GM19043 (cell line): ENCODE data around the gene LPP.

Experiments
- ATAC-seq: cut with Tn5 transposase; IDR thresholded peaks from one replicate; pipeline ENCODE4 v1.9.1; 2021; ENCODE audit warnings: low read depth; ENCODE audit not compliant: unreplicated experiment

The LPP gene

DNA sequence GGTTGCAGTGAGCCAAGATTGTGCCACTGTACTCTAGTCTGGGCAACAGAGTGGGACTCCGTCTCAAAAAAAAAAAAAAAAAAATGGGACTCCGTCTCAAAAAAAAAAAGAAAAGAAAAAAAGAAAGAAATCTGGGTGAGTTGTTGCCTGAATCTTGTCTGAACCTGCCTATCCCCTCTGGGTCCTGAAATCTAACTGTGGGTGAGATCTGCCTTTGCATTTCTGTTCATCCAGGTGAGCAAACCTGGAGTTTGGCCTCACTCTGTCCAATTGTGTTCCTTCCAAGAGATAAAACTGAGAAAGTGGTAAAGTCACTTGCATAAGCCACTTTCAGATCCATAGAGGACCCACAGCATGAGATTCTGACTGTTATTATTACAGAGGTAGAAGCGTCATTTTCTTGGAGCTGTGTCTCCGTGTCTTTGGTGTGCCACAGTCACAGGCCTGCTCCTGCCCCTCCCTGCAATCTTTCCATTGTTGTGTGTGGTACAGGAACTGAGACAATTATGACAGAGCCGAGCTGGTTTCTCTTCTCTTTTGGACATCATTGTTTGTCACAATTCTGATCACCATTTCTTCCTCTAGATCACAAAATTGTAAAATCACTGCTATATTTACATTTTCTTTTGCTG is 235.9 kb downstream of the LPP start:
- ATAC-seq, result peak; percentile 95

DNA sequence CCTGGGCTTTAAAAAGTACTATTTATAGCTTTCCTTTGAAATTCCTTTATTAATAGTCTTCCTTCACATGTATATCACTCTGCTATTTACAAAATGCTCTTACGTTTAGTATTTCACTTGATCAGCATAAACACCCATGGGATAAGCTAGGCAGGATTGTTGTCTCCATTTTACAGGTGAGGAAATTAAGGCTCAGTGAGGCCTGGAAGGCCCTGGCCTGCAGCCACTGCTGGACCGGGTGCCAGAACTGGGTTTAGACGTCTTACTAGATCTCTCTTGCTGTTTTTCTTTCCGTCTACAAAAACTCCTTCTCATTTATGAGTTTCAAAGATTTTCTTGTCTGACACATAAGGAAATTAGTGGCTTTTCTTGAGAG is 236.4 kb downstream of the LPP start:
- no peak for ATAC-seq

GRCh38 chr3:188390775-188391443 is 237.0 kb downstream of the LPP start:
- no peak for ATAC-seq

GRCh38 chr3:188391592-188391991 is 237.6 kb downstream of the LPP start:
- ATAC-seq, result no peak

DNA sequence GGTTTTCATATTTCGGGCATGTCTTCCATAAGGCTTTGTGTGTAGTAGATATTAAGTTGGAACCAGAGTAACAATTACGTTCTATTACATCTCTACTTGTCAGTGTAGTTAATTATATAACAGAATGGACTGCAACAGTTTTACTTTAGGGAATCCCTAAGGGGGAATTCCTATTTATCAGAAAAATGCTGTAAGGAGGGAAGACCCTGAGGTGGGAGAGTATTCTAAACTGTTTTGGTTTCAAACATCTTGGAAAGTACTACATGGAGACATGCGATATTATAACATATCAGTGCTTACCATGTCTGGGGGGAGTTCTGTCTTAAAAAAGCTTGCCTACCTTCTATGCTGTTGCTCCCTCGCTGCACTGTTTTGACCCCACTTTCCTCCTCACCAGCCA is 238.1 kb downstream of the LPP start:
- ATAC-seq, result no peak

- no peak for ATAC-seq
Observed at GRCh38 chr3:188394623-188395022, 240.7 kb downstream of the LPP start.

DNA sequence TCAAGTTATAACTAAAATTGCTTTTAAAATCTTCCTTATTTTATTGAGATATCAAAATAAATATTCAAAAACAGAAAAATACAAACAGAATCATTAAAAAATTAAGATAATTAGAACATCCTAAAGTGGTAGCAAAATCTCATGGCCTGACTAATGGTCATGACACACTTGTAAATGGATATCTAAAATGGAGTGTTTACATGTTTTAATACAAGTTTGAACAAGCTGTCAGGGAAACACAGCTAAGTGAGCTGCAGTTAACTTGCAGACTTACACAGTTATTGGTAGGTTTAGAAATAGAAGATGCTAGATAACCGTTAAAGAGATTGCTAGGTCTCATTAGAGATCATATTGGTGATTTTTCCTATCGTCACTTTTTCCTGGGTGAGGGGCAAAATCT is 242.3 kb downstream of the LPP start:
- no peak for ATAC-seq

DNA sequence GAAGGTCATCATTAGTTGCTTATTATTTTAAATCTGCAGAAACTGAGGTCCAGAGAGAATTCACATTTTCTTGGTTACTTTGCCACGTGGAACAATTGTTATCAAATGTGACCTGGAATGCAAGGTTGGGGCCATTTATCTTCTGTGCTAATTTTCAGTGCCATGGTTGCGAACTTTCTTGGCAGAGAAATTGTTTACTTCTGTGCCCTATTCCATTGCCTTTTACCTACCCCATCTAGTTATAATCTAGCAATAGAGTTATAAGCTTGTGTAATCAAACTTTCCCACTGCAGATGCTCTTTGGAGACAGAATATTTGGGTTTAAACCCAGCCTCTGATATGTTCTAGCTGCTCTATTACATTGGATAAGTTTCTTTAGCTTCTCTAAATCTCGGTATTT is 242.9 kb downstream of the LPP start:
- ATAC-seq, result no peak

DNA sequence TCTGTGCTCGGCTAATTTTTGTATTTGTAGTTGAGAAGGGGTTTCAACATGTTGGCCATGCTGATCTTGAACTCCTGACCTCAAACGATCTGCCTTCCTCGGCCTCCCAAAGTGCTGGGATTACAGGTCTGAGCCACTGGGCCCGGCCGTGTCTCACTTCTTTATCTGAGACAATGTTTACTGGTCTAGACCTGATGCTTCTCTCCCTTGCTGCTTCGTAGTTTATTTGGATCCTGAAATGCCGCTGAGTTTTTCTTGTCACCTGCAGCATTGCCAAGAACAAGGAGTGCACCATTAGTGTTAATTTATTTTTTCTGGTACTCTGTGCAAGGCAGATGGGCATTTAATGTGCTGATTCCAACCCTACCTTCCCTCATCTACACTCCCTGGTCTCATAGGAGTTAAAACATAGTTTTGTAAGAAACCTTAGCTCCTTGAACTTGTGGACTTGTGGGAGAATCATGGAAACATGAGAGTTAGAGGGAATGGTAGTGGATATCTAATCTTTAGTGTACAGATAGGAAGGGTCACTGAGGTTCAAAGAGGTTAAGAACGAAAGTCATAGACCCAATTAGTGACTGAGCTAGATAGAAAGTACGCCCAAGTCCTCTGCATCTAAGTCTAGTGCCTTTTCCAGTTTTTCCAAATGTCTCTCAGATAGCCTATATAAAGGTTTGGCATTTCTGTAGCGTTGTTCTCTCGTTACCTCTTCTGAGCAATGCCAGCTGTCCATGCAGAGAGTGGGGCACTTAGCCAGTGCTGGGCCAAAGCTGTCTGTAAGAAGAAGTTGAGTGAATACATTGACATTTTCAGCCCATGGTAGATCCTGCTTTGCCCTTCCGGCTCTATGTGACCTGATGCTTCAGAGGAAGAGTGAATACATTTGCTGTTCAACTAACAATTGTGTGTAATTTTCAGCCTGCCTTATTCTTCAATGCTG is 244.1 kb downstream of the LPP start:
- no peak for ATAC-seq

DNA sequence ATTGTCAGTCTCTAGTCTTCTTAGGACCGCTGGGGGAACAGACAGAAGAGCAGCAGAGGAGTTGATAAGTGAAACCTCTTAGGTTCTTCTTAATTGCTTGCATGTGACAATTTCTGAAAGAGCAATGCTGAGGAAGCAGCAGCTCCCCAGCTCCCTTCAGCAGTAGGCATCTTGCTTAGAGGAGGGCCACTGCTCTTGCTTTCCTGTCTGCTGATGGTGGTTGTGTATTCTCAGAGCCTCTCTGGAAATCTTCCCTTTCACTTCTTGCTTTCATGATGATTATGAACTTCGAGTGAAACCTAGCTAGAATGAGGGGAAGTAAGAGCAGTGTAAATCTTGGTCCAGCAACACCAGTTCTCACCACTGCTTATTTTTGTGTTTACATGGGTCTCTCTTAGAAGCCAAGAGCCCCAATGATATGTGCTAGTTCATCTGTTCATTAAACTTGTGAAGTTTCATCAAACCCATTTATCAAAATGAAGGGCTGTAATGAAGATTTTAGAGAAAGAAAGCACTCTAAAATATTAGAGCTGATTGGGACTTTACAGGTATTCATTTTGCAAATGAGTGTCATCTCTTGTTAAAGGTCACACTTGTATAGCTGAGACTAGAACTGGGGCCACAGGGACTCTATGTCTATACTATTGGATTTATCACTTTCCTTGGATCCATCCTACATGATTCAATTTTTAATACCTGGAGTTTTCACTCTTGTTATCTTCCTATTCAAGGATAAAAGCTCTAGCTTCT is 246.7 kb downstream of the LPP start:
- peak; percentile 91 for ATAC-seq

- no peak for ATAC-seq
Observed at GRCh38 chr3:188401244-188401993, 247.5 kb downstream of the LPP start.

DNA sequence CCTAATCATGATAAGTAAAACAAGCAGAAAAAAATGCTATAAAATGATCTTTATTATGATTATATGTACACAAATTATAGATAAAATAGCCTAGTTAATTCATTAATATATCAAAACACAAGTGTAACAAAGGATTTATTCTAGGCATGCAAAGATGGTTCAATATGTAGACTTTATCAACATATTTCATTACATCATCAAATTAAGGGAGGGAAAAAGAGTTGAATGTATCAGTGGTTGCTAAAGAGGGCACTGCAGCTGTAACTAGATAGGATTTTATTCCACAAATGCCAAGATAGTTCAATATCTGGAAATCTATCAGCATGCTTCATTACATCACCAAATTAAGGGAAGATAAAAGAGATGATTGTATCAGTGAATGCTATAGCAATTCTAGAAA is 248.3 kb downstream of the LPP start:
- no peak for ATAC-seq

- no peak for ATAC-seq
Observed at GRCh38 chr3:188403404-188403803, 249.4 kb downstream of the LPP start.

GRCh38 chr3:188404124-188404523 is 250.2 kb downstream of the LPP start:
- ATAC-seq, result no peak

GRCh38 chr3:188404701-188405100 is 250.7 kb downstream of the LPP start:
- no peak for ATAC-seq

- no peak for ATAC-seq
Observed at GRCh38 chr3:188407158-188407880, 253.4 kb downstream of the LPP start.

GRCh38 chr3:188408831-188409230 is 254.9 kb downstream of the LPP start:
- no peak for ATAC-seq

DNA sequence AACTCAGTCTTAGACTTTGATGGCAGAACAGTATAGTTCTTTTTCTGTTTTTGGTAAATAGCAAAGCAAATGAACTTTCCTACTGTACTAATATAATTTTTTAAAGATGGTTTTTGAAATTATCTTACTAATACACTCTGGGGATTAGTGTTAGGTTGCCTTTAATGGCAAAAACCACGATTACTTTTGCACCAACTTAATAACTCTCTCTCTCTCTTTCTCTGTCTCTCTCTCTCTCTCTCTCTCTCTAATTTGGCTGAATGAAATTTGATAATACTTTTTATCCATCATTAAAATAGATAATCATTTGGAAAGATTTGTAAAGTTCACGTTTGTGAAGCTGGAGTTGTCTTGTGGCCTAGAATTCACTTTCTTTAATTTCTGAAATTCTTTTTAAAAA is 257.8 kb downstream of the LPP start:
- ATAC-seq, result no peak

GRCh38 chr3:188415196-188415595 is 261.2 kb downstream of the LPP start:
- no peak for ATAC-seq
